DOHH2 (cell line): ENCODE results near the gene IL1RAPL1.
"Not testable (repeated sequence)": the region's sequence is repeated elsewhere in the genome, so short reads cannot be mapped to it uniquely, and the experiment has no call there.

Experiments used
- H3F3A ChIP-seq: fragments of 200-600 bp; sonication (generic), shearing (Covaris generic); 2 replicates; pipeline ENCODE4 v1.6.0; 2016; ENCODE audit warnings: antibody characterized with exemption, mild to moderate bottlenecking; ENCODE audit not compliant: control insufficient read depth, insufficient read depth
- H3K27ac ChIP-seq: fragments of 200-600 bp; sonication (generic); 2 replicates; pipeline ENCODE4 v1.5.1; 2014; ENCODE audit warnings: low read depth, mild to moderate bottlenecking, low read length, moderate library complexity
- H3K27me3 ChIP-seq: fragments of 200-600 bp; sonication (generic); 2 replicates; pipeline ENCODE4 v1.6.1; 2014; ENCODE audit warnings: mild to moderate bottlenecking, low read length, mixed read lengths; ENCODE audit not compliant: control insufficient read depth
- H3K36me3 ChIP-seq: fragments of 200-600 bp; sonication (generic); 2 replicates; pipeline ENCODE4 v1.6.1; 2014; ENCODE audit warnings: mild to moderate bottlenecking, low read length, moderate library complexity, mixed read lengths; ENCODE audit not compliant: control insufficient read depth
- H3K4me1 ChIP-seq: fragments of 200-600 bp; sonication (generic); 2 replicates; pipeline ENCODE4 v1.6.1; 2014; ENCODE audit warnings: mild to moderate bottlenecking, low read length, mixed read lengths; ENCODE audit not compliant: control insufficient read depth
- H3K4me2 ChIP-seq: fragments of 200-600 bp; sonication (generic); 2 replicates; pipeline ENCODE4 v1.6.0; 2014; ENCODE audit warnings: mild to moderate bottlenecking, low read length, moderate library complexity
- H3K4me3 ChIP-seq: fragments of 200-600 bp; sonication (generic); 2 replicates; pipeline ENCODE4 v1.5.1; 2014; ENCODE audit warnings: mild to moderate bottlenecking, low read length, mixed read lengths
- H3K79me2 ChIP-seq: fragments of 200-600 bp; sonication (generic); 2 replicates; pipeline ENCODE4 v1.6.1; 2014; ENCODE audit warnings: mild to moderate bottlenecking, low read length, mixed read lengths; ENCODE audit not compliant: control insufficient read depth
- H3K9me2 ChIP-seq: fragments of 200-600 bp; sonication (generic); replicated peaks from 2 replicates; pipeline ENCODE4 v1.6.1; 2014; ENCODE audit warnings: mild to moderate bottlenecking, low read length, mixed read lengths; ENCODE audit not compliant: control insufficient read depth
- H3K9me3 ChIP-seq: fragments of 200-600 bp; sonication (generic); 2 replicates; pipeline ENCODE4 v1.6.1; 2014; ENCODE audit warnings: antibody characterized with exemption, low read length, mixed read lengths; ENCODE audit not compliant: control insufficient read depth, insufficient read depth
- H4K20me1 ChIP-seq: fragments of 200-600 bp; sonication (generic); 2 replicates; pipeline ENCODE4 v1.6.0; 2014; ENCODE audit warnings: low read depth, mild to moderate bottlenecking, antibody characterized with exemption, low read length, moderate library complexity; ENCODE audit not compliant: control insufficient read depth, insufficient read depth
- EZH2phosphoT487 ChIP-seq: fragments of 200-600 bp; sonication (generic); IDR thresholded peaks from 2 replicates; pipeline ENCODE4 v1.6.1; 2017; ENCODE audit warnings: borderline replicate concordance, mild to moderate bottlenecking, antibody characterized with exemption, low read length, moderate library complexity, mixed read lengths
- TF ChIP-seq, protein P1 (sequence below): fragments of 200-600 bp; sonication (generic); IDR thresholded peaks from one replicate; pipeline ENCODE4 v1.5.1; 2014; ENCODE audit warnings: antibody characterized with exemption, mild to moderate bottlenecking, low read depth, low read length; ENCODE audit not compliant: poor library complexity, severe bottlenecking

Gene IL1RAPL1

GRCh38 chrX:28756647-28757046, 169.4 kb downstream of the IL1RAPL1 start:
- Histone ChIP-seq H3K27me3 (no peaks in the 10 kb centered on the region), H3K79me2 (no peaks in the 10 kb centered on the region), H3K4me1 (no peaks in the 10 kb centered on the region), H4K20me1 (no peaks in the 10 kb centered on the region), H3K9me2 (no peaks in the 10 kb centered on the region), H3K4me3 (no peak overlapping the region), H3K27ac (no peak overlapping the region), H3K4me2 (no peak overlapping the region), H3K9me3 (no peaks in the 10 kb centered on the region), H3K36me3 (no peaks in the 10 kb centered on the region), H3F3A (no peaks in the 10 kb centered on the region)
- TF ChIP-seq, protein P1, sequence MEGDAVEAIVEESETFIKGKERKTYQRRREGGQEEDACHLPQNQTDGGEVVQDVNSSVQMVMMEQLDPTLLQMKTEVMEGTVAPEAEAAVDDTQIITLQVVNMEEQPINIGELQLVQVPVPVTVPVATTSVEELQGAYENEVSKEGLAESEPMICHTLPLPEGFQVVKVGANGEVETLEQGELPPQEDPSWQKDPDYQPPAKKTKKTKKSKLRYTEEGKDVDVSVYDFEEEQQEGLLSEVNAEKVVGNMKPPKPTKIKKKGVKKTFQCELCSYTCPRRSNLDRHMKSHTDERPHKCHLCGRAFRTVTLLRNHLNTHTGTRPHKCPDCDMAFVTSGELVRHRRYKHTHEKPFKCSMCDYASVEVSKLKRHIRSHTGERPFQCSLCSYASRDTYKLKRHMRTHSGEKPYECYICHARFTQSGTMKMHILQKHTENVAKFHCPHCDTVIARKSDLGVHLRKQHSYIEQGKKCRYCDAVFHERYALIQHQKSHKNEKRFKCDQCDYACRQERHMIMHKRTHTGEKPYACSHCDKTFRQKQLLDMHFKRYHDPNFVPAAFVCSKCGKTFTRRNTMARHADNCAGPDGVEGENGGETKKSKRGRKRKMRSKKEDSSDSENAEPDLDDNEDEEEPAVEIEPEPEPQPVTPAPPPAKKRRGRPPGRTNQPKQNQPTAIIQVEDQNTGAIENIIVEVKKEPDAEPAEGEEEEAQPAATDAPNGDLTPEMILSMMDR: no peak

DNA sequence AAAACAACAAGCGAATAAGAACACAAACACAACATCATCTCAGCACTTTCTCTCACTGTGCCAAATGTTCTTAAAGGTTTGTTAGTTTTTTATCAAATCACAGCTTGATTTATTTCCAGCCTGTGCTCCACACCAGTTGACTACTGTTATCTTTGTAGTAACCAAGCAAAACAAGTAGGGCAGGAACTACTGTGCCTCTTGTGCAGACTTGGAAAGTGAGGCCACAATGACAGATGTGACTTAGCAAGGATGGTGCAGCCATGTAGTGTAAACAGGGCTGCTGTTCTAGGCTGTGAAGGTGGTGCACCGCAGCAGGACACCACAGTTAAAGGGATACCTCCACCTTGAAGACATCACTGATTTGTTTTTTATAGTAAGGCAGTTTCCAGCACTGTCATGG, 170.0 kb downstream of the IL1RAPL1 start:
- H3K36me3 ChIP-seq: no peaks in the 10 kb centered on the region

GRCh38 chrX:28766561-28766960, 179.3 kb downstream of the IL1RAPL1 start:
- H3K27me3 ChIP-seq, H3K27ac ChIP-seq, H3K9me2 ChIP-seq, H3K36me3 ChIP-seq, H3K4me1 ChIP-seq, H3K4me2 ChIP-seq, H3F3A ChIP-seq, H3K4me3 ChIP-seq, H3K9me3 ChIP-seq, H3K79me2 ChIP-seq, H4K20me1 ChIP-seq: not testable (repeated sequence)

More for the DNA sequence above, 170.0 kb downstream of the IL1RAPL1 start:
- H3K4me3 ChIP-seq: no peak overlapping the region
- H3K79me2 ChIP-seq: no peaks in the 10 kb centered on the region
- TF ChIP-seq EZH2phosphoT487: no peak
- TF ChIP-seq, protein P1: no peak
- no peaks in the 10 kb centered on the region for H3K9me2 ChIP-seq
- H3K27ac ChIP-seq: no peak overlapping the region
- no peaks in the 10 kb centered on the region for H3K27me3 ChIP-seq
- H4K20me1 ChIP-seq: no peaks in the 10 kb centered on the region
- no peaks in the 10 kb centered on the region for H3K9me3 ChIP-seq
- no peaks in the 10 kb centered on the region for H3F3A ChIP-seq
- no peaks in the 10 kb centered on the region for H3K4me1 ChIP-seq
- no peak overlapping the region for H3K4me2 ChIP-seq

GRCh38 chrX:28773807-28774206, 186.6 kb downstream of the IL1RAPL1 start:
- Histone ChIP-seq H3K27ac (no peak overlapping the region), H3F3A (no peaks in the 10 kb centered on the region), H3K4me1 (no peaks in the 10 kb centered on the region), H3K79me2 (no peaks in the 10 kb centered on the region), H3K9me2 (no peaks in the 10 kb centered on the region), H3K4me2 (no peak overlapping the region), H3K27me3 (no peaks in the 10 kb centered on the region), H4K20me1 (no peaks in the 10 kb centered on the region), H3K9me3 (no peaks in the 10 kb centered on the region), H3K36me3 (no peaks in the 10 kb centered on the region), H3K4me3 (no peak overlapping the region)
- TF ChIP-seq, protein P1: no peak
- TF ChIP-seq EZH2phosphoT487: no peak
